Measurements from ENCODE around the gene MATN3. TPM values are rescaled to one million over a fixed set of nuclear protein-coding genes. Genes with fewer than 3 reads are reported as not detected.

MATN3 gene
- total and polyA plus RNA-seq, 9 of the 15 experiments (the other 6 are each of a cell fraction or from before 2014, with no cell fraction given) = not detected

DNA sequence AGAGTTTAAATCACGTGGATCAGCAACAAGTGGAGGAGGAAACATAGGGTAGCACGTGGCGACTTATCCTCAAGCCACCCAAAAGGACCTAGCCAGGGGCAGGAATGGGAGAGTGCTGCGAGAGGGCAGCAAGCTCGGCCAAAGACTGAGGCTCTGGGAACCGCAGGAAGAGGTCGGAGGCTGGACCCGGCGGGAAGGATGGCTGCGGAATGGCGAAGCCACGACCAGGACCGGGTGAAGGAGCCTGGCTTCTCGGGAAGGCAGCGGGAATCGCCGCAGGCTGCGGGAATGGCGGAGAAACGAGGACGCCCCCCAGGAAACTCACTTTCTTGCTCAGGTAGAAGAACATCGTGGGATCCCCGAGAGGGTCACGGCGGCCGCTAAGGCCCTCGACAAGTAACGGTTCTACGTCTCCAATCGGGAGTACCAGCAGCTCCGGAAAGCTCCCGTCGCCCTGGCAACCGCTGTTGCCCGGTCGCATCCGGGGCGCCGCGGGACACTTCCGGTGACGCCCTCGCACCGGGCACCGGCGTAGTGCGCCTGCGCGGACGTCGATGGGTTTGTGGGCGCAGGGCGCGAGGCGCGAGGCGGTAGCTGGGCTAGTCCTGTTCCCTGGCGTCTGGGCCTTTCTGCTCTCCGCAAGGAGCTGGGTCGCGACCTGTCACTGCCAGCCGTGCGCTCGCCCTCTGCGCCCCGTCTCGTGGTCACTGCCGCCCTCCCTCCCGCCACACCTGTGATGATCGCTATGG lies 22.6 kb downstream of the MATN3 start, which contains the start of gene WDR35 (continued):
- TF ChIP-seq, protein P1, sequence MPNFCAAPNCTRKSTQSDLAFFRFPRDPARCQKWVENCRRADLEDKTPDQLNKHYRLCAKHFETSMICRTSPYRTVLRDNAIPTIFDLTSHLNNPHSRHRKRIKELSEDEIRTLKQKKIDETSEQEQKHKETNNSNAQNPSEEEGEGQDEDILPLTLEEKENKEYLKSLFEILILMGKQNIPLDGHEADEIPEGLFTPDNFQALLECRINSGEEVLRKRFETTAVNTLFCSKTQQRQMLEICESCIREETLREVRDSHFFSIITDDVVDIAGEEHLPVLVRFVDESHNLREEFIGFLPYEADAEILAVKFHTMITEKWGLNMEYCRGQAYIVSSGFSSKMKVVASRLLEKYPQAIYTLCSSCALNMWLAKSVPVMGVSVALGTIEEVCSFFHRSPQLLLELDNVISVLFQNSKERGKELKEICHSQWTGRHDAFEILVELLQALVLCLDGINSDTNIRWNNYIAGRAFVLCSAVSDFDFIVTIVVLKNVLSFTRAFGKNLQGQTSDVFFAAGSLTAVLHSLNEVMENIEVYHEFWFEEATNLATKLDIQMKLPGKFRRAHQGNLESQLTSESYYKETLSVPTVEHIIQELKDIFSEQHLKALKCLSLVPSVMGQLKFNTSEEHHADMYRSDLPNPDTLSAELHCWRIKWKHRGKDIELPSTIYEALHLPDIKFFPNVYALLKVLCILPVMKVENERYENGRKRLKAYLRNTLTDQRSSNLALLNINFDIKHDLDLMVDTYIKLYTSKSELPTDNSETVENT (CRISPR knock-in tag; IDR thresholded peaks at IDR 0.05) = no peak
- TF ChIP-seq PHF8 (IDR thresholded peaks at IDR 0.05; ENCODE audit: borderline replicate concordance, low read length) = peak; percentile 45; the same call in 1 of the 2 replicates
- TF ChIP-seq SP2 (IDR thresholded peaks at IDR 0.05; ENCODE audit: extremely low read depth, low read depth, low read length, poor library complexity, severe bottlenecking) = no peak
- no peak for TF ChIP-seq ZNF224 (CRISPR knock-in tag; IDR thresholded peaks at IDR 0.05)
- no peak for TF ChIP-seq RBM15 (IDR thresholded peaks at IDR 0.05; ENCODE audit: insufficient read depth, low read length)
- no peak for TF ChIP-seq PURB (CRISPR knock-in tag; IDR thresholded peaks at IDR 0.05; ENCODE audit: low read depth)
- no peak for TF ChIP-seq LARP7 (IDR thresholded peaks at IDR 0.05)
- no peak for TF ChIP-seq HOXB6 (CRISPR knock-in tag; IDR thresholded peaks at IDR 0.05; ENCODE audit: borderline replicate concordance)
- TF ChIP-seq ZNF512 (tag; IDR thresholded peaks at IDR 0.05) = no peak
- TF ChIP-seq HNRNPL (IDR thresholded peaks at IDR 0.05; ENCODE audit: low read depth, low read length) = no peak
- peak; percentile 82; the same call in 1 of the 2 replicates for TF ChIP-seq ETV5 (CRISPR knock-in tag; IDR thresholded peaks at IDR 0.05; ENCODE audit: low read depth)
- no peak for TF ChIP-seq KAT2B (IDR thresholded peaks at IDR 0.05; ENCODE audit: low read depth, low read length)
- no peak for TF ChIP-seq SRSF3 (IDR thresholded peaks at IDR 0.05; ENCODE audit: insufficient read depth, low read length)
- TF ChIP-seq EZH2 (IDR thresholded peaks at IDR 0.05; ENCODE audit: borderline replicate concordance, low read depth, low read length) = no peak
- TF ChIP-seq KAT8 (IDR thresholded peaks at IDR 0.05; ENCODE audit: low read depth) = no peak
- TF ChIP-seq ZNF592 (IDR thresholded peaks at IDR 0.05) = no peak
- TF ChIP-seq ESRRA (IDR thresholded peaks at IDR 0.05; ENCODE audit: borderline replicate concordance, low read depth) = no peak
- TF ChIP-seq, protein P2, sequence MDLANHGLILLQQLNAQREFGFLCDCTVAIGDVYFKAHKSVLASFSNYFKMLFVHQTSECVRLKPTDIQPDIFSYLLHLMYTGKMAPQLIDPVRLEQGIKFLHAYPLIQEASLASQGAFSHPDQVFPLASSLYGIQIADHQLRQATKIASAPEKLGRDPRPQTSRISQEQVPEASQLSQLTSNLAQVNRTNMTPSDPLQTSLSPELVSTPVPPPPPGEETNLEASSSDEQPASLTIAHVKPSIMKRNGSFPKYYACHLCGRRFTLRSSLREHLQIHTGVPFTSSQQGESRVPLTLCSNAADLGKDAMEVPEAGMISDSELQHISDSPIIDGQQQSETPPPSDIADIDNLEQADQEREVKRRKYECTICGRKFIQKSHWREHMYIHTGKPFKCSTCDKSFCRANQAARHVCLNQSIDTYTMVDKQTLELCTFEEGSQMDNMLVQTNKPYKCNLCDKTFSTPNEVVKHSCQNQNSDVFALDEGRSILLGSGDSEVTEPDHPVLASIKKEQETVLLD (IDR thresholded peaks at IDR 0.05) = peak; percentile 30; the same call in 1 of the 2 replicates

Measured in K562 (cell line).